ENCODE results near the gene CTDP1.

CTDP1 gene

GRCh38 chr18:79787865-79788733, 108.5 kb downstream of the CTDP1 start:
- no peak overlapping the region for H3K4me3 ChIP-seq (ENCODE audit: low read depth, low read length)
- TF ChIP-seq CTCF (IDR thresholded peaks at IDR 0.05; ENCODE audit: low read depth, low read length), result no peak

- TF ChIP-seq CTCF (IDR thresholded peaks at IDR 0.05; ENCODE audit: low read depth, low read length), result no peak
- no peak overlapping the region for H3K4me3 ChIP-seq (ENCODE audit: low read depth, low read length)
These were observed 109.1 kb downstream of the CTDP1 start for GRCh38 chr18:79788734-79789085.

- TF ChIP-seq CTCF (IDR thresholded peaks at IDR 0.05; ENCODE audit: low read depth, low read length), result no peak
- no peak overlapping the region for H3K4me3 ChIP-seq (ENCODE audit: low read depth, low read length)
These were observed 109.7 kb downstream of the CTDP1 start for GRCh38 chr18:79789091-79789891.

- TF ChIP-seq CTCF (IDR thresholded peaks at IDR 0.05; ENCODE audit: low read depth, low read length), result no peak
- H3K4me3 ChIP-seq (ENCODE audit: low read depth, low read length), result no peak overlapping the region
These were observed 110.6 kb downstream of the CTDP1 start for GRCh38 chr18:79789901-79790890.

- TF ChIP-seq CTCF (IDR thresholded peaks at IDR 0.05; ENCODE audit: low read depth, low read length), result no peak
- peak overlapping the region; percentile 31 for H3K4me3 ChIP-seq (ENCODE audit: low read depth, low read length)
These were observed 111.7 kb downstream of the CTDP1 start for GRCh38 chr18:79790996-79791972.
